HG03565 (cell line): ENCODE measurements around the gene KIAA1217.

Experiments
- ATAC-seq: cut with Tn5 transposase; IDR thresholded peaks from one replicate; pipeline ENCODE4 v1.9.1; 2021; ENCODE audit warnings: mild to moderate bottlenecking, moderate library complexity; ENCODE audit not compliant: unreplicated experiment

The KIAA1217 gene

GRCh38 chr10:24494236-24494635 is 285.3 kb downstream of the KIAA1217 start:
- no peak for ATAC-seq

- ATAC-seq = no peak
Observed at GRCh38 chr10:24494777-24495176, 285.8 kb downstream of the KIAA1217 start.

- no peak for ATAC-seq
Observed at GRCh38 chr10:24495666-24496460, 286.9 kb downstream of the KIAA1217 start.

GRCh38 chr10:24496906-24497305 is 288.0 kb downstream of the KIAA1217 start:
- no peak for ATAC-seq

GRCh38 chr10:24501056-24501711 is 292.2 kb downstream of the KIAA1217 start:
- no peak for ATAC-seq

GRCh38 chr10:24502006-24502405 is 293.1 kb downstream of the KIAA1217 start:
- ATAC-seq = no peak

GRCh38 chr10:24502801-24503460 is 294.0 kb downstream of the KIAA1217 start:
- no peak for ATAC-seq

GRCh38 chr10:24503461-24504320 is 294.8 kb downstream of the KIAA1217 start:
- peak; percentile 75 for ATAC-seq

- ATAC-seq = no peak
Observed at GRCh38 chr10:24505759-24506158, 296.8 kb downstream of the KIAA1217 start.

GRCh38 chr10:24513155-24513554 is 304.2 kb downstream of the KIAA1217 start:
- no peak for ATAC-seq

GRCh38 chr10:24515481-24515880 is 306.5 kb downstream of the KIAA1217 start:
- ATAC-seq = no peak

GRCh38 chr10:24518411-24518810 is 309.5 kb downstream of the KIAA1217 start:
- no peak for ATAC-seq

- ATAC-seq = no peak
Observed at GRCh38 chr10:24518981-24519597, 310.2 kb downstream of the KIAA1217 start.

GRCh38 chr10:24519950-24520349 is 311.0 kb downstream of the KIAA1217 start:
- no peak for ATAC-seq

GRCh38 chr10:24524314-24524713 is 315.4 kb downstream of the KIAA1217 start:
- ATAC-seq = no peak

GRCh38 chr10:24526085-24526649 is 317.2 kb downstream of the KIAA1217 start:
- no peak for ATAC-seq

- ATAC-seq = no peak
Observed at GRCh38 chr10:24528946-24529345, 320.0 kb downstream of the KIAA1217 start.

- no peak for ATAC-seq
Observed at GRCh38 chr10:24531439-24531838, 322.5 kb downstream of the KIAA1217 start.

GRCh38 chr10:24533981-24534380 is 325.0 kb downstream of the KIAA1217 start:
- no peak for ATAC-seq

- no peak for ATAC-seq
Observed at GRCh38 chr10:24536636-24537035, 327.7 kb downstream of the KIAA1217 start.
